Endothelial cell of hepatic sinusoid (primary cell): Measurements from ENCODE around the gene AFF3.

Source experiments
- in situ Hi-C: cut with HindIII; loops from 2 replicates; pipeline ENCODE4 v1.10.0; 2017; ENCODE audit warnings: low sequenced_read_pairs

Gene AFF3

DNA sequence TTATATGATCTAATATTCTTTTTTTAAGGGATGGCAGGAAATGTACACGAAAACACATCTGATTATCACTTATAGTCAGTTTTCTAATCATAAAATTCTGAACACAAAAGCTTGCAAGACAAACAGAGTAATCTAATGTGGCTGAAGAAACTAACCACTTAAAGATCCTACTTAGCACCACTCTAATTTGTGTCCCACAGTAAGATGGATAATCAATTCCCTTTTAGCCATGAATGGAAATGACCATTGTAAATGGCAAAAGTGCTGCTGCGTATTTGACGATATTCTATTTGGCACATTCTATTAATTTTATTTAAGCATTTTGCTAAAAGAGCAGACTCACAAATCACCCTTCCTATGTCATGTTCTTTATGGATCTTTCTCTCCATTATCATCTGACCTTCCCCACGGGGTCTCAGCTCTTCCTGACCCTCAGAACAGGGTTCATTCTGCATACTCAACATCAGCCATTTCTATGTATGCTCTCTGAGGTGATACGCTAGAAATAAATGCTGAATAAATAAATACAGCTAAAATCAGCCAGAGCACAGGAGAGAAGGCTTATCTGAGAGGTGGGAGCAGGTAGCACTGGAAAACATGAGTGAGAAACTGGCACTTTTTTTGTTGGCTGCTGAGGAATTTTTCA, 295.8 kb downstream of the AFF3 start:
- in situ Hi-C loops: no loop called here

DNA sequence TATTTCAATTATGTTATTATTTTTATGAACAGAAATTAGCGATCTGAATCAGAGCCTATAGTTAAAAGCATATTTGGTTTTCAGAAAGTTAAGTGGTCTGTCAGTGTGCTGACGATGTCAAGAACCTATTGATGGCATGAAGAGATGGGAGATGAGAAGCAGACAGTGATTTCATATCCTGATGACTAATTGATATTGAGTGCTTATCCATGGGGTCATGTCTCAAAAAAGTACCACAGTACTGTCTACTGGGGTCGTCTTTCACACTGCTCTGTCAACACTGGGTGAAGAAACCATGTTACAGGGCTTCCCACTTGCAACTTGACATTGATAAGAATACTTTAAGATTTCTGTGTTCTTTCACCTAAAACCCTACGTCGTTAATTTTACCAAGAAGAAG, 297.1 kb downstream of the AFF3 start:
- in situ Hi-C loops: no loop called here

DNA sequence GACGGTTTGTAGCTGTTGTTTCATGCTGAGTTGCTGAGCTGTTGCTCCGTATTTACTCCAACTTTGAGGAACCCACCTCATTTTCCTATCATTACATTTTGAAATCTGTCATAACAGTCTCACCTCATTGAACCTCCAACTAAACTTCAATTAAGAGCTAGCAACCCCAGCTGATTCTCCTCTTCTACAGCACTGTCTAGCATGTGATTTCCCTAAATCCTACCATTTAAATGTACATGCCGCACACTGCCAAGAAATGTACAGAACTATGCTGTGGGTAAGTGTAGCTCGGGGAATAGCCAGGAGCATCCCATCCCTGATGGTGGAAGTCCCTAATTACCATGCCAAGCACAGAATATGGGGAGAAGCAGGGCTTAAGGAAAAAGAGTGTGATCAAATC, 299.9 kb downstream of the AFF3 start:
- in situ Hi-C loops: loop anchor here (5.0 kb wide), 1 partner anchor 60 kb away; no protein-coding TSS in a partner anchor

DNA sequence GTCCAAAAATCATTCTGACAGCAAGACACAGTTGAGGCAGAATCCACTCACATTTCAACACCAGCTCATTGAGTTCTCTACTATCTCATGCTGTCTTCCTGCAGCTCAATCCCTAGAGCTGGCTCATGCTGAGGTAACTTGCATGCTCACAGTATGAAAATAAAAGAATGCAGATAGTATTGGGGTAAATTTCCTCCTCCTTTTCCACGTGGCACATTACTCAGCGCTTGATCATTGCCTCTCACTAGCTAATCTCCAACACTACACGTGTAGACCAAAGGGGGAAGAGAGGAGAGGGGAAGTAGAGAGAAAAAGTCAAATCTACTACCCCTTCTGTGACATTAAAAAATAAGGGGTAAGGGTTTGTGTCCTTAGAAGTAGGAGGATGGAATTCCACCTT, 300.6 kb downstream of the AFF3 start:
- in situ Hi-C loops: loop anchor here (5.0 kb wide), 1 partner anchor 61 kb away; no protein-coding TSS in a partner anchor

DNA sequence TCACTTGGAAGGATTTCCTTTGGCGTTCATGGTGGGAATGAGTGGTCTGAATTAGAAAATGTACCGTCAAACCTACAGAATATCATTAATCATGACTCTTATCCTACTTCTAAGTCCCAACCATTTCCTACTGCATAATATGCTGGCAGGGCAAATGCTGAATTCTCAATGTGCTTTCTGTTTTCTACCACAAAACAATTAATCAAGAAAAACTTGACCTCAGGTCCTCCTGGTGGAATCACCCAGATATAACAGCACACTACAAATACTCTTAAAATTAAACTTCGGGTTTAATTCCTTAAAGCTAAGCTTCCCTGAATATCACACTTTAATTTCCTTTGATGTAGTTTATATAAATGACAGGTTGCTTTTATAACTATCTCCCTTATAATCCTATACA, 301.6 kb downstream of the AFF3 start:
- in situ Hi-C loops: loop anchor here (5.0 kb wide), 1 partner anchor 61 kb away; no protein-coding TSS in a partner anchor

DNA sequence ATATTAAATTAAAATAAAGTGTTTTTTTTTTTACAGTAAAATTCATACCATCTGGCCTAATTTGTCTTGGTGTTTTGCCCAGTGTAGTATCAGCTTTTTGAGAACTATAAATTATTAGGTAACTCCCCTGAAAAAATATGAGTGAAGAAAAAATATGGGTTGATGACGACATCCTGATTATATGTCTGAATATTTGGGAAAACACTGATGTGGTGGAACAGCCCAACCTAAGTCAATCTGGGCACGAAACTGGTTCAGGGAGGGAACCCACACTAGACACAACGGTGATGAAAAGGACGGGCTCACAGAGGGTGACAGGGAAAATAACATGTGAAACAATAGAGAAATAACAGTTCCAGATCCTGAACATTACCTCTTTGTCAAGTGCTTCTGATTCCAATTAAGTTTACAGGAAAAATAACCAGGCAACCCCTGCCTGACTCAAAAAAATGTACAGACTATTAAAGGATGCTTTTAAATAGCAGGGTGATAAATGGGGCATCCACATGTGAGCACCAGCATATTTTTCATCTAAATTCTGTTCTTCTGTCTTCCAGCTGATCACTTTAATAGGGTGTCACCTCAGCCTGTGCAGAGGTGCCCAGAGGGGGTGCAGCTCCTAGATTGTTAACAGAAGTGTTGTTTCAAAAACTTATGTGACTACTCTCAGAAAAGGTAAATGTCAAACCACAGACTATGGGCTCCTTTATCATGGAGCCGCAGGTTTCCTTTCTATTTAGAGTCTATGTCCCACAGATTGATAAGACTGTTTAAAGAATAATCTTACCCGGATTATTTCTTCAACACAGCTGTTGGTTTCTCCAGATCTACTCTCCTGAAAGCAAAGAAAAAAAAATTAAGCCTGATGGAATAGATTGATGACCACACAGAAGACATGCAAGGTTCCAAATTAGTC, 305.4 kb downstream of the AFF3 start:
- in situ Hi-C loops: no loop called here

DNA sequence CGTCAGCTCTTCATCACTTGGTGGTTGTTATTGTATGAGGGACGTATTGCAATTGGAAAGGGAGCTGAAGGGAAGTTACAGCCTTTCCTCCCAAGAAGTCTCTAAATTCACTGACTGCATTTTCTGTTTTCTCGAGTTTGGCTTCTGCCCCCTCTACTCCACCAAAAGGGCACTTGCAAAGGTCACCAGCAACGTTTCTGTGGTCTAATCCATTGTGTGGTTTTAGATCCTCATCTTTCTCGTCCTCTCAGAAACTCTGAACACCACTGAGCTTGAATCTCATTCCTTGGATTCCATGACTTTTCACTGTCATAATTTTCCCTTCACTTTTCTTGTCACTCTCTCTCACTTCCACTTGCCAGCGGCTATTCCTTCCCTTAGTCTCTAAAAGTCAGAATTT, 308.0 kb downstream of the AFF3 start:
- in situ Hi-C loops: no loop called here

DNA sequence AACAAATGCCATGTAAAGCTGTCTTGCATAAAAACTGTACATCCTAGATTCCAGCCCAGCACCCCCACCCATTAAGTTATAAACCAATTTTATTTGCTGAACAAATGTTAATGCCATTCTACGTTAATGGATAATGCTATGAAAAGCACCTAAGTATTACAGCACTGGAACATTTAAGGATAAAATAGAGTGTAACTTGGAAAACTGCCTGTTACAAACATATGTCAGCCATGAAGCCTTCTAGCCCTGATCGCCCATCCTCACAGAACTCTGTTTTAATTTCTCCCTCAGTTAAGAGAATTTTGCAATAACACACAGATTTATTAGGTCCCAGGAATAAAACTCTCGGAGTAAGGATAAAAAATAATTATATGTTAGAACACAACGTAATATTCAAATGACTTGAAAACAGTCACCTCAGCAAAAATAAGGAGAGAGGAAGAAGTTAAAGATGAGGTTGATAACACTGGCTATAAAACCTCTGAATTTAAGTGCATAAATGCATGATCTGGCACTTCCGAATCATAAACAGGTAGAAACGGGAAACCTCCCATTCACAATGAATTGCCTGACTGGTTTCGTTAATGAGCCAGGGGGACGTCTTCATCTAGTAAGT, 308.7 kb downstream of the AFF3 start:
- in situ Hi-C loops: no loop called here

DNA sequence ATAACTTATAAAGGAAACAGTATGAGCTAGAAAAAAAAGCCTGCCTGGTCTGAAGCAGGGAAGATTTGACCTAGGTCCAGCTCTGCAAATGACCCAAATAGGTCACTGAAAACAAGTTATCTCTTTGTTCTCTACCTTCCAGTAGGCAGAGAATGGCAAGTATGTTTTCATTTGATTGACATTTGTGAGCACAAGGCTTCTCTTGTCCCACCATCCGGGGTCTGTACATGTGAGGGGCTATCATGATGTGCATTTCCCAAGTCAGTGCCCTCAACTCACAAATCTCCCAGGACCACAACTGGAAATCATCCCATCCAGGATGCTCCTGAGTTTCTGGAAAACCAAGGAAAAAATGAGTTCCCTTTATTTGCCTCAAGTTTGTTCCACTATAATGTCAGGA, 309.5 kb downstream of the AFF3 start:
- in situ Hi-C loops: no loop called here

DNA sequence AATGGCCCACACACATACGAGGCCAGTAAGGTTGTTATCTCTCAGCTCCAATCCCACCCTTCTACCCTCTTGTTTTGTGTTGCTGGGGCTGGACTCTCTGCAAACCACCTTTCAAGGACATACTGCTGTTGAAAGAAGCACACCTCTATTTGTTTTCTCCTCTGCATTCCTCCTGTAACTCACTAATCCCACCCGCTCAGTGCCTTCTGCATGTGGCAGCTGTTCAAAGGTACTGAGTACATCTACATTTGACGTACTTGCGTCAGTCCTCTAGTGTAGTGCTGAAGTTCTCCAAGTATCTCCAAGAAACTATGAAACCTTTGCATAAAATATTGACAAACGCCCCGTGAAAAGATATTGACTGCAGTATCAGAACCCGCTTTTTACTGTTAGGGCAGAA, 310.6 kb downstream of the AFF3 start:
- in situ Hi-C loops: no loop called here

DNA sequence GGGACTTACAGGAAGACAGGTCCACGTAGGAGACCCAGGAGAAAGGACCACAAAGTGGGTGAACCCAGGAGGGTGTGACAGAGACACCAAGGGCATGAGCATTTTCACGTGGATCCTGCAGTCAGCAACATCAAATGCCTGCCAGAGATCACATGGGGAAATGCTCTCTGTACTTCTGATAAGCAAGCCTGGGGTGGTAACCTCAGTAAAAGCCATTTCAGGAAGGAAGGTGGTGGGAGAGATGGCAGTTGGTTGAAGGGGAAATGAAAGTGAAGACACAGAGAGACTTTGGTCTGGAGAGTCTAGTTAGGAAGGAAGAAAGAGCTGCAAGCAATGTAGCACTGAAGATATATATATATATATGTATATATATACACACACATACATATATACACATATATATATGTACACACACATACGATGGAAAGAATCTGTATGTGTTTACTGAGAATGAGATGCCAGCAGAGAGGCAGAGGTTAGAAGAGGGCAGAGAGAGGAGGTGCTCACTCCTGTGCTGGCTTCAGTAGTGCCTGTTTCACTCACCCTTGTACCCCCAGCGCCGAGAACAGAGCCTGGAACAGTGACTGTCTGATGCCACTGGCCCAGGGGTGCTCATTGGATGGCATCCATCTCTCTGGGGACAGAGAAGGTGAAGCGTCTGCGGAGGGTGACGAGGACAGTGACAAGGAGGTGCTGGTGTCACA, 314.9 kb downstream of the AFF3 start:
- in situ Hi-C loops: no loop called here

DNA sequence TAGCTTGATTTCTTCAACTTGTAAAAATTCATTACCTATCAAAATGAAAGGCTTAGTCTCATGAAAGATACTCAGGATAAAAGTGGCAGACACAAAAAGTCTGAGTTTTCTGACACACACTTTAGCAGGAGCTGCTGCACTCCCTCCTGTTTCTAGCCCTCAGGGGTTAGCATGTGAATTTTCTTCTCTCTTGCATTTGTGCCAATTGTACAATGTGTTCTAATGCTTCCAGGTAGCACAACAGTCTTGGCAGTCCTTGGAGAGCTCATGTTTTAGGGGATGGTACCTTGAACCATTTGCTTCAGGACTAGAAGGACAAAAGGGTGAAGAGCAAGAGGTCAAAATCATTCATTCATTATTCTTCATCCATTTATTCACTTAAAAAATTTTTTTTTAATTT, 316.8 kb downstream of the AFF3 start:
- in situ Hi-C loops: no loop called here

DNA sequence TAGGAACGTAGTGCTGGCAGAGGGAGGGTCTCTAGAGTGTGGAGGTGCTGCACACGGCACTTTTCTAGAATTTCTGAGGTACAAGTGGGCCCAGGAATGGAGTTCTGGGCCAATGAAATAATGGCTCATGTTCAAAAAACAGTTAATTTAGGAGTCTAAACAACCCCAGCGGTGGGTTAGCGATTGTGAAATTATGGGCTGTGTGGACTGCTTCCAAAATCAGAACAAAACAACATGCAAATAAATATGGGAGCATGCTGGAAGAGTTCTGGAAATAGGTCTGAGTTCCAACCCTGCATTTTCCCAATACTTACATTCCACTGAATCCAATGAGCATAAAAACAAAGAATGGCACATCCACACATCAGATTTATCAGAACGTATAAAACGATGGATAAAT, 317.6 kb downstream of the AFF3 start:
- in situ Hi-C loops: no loop called here

DNA sequence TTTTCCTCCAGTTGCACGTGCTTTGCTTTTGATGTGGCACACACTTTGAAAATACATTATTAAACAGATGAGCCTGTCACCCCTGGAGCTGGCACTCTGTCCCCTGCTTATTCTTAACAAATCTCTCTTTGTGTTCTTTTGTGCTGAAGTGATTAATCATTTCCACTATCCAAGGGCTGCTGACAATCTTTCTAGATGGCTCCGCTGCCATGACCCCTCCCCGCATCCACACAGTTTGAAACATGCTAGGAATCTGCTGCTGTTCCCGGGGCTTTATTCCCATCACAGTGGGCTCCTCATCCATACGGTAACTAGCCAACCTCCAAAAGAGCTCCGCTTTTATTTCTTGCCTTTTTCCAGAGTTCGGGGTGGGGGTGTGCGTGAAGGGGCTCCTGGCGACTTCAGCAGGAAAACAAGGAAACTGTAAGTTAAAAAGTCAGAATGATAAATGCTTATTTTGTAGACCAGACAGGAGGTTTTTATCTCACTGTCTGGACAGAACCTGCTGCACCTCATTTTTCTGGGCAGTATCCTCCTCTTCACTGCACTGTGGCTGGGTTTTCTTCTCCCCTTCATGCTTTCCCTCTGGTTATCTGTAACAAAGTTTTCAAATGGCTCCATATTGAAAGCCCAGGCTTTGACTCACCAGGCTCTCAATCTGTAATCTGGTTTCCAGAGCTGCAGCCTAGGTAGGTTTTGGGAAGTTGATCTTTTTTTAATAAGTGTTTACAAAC, 319.7 kb downstream of the AFF3 start:
- in situ Hi-C loops: no loop called here

DNA sequence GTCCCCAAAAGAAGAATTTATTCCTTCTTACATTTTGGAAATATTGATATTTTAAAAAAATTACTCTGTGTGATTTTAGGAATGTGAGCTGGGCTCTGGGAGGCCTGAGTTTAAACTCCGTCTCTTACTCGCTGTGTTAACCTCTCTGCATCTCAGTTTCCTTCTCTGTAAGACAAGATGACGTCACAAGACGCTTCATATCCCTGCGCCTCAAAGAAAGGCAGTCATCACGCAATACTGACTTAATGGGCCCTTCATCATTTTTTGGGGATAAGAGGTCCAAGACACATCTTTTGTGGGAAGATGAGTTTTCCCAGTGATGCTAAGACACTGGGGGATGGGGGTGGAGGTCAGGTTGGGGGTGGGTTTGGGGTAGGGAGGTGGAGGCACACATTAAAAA, 320.4 kb downstream of the AFF3 start:
- in situ Hi-C loops: no loop called here

DNA sequence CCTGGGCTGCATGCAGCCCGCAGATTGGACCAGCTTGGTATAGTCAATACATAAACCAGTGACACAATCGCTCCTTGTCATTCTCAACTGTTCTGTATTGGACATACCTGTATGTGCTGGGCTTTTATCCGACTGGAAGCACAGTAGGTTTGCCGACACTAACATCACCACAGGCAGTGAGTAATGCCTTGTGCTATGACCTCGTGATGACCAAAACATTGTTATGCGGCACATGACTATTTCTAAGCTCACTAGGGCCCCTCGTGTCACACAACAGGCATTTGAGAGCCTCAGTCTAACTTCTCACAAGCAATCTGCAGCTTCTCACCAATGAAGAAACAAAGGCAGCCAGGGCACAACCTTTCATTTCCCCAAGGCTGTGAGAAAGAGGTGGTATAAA, 320.8 kb downstream of the AFF3 start:
- in situ Hi-C loops: no loop called here

DNA sequence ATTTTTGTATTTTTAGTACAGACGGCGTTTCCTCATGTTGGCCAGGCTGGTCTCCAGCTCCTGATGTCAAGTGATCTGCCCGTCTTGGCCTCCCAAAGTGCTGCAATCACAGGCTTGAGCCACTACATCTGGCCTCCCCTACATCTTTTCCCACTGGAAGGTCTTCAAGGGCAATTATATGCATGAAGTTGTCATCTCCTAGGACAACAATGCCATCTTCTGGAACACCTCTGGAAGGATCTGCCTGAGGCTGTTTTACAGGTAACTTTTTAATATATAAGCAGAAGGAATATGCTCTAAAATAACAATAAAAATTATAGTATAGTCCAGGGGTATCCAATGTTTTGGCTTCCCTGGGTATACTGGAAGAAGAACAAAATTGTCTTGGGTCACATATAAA, 321.4 kb downstream of the AFF3 start:
- in situ Hi-C loops: no loop called here

DNA sequence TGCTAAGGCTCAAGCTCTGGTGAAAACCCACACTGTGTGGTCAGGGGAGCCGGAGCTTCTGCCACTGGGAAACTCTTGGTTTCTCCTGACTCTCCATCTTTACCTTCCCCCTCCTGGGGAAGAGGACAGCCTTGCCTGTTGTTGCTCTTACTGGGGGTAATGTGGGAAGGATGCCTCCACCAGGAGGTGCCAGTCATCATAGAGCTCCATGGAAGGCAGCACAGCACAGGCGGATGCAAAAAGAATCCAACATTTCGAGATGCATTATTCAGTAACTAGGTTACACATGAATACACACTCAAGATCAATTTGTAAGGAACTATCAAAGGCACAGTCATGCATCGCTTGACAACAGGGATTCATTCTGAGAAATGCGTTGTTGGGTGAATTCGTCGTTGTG, 322.6 kb downstream of the AFF3 start:
- in situ Hi-C loops: no loop called here

DNA sequence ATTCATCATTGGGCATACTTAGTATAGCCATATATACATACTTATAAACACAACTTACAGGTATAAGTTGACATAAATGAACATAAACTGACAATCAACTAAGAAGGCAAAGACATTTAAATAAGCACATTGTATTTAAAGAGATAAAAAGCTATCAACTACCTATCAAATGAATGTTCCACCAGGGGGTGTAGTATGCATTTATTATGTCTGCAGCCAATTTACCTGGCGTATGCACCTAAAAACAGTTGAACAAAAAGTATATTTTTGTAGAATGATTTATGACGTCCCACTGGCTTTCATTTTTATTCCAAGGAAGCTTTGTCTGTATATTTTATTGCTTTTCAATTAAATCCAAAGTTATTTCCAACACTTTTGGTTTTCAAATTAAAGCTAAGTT, 323.5 kb downstream of the AFF3 start:
- in situ Hi-C loops: no loop called here

DNA sequence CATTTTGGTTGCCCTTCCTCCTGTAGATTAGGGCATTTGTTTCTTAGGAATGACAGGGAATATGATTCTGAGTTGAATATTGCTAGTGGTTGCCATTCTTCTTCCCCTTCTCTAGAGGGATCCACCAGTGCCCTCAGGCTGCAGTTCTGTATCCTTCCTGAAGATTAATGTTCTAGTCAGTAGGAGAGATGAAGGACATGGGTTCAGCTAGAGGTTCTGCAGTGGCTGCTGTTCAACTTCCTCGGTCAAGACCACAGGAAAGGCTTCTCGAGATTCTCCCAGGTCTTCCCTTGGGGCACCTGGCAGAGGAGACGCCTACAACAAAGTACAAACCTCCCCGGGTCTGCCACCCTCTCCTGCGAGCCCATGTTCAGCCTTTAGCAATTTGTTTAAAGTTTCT, 325.5 kb downstream of the AFF3 start:
- in situ Hi-C loops: no loop called here

DNA sequence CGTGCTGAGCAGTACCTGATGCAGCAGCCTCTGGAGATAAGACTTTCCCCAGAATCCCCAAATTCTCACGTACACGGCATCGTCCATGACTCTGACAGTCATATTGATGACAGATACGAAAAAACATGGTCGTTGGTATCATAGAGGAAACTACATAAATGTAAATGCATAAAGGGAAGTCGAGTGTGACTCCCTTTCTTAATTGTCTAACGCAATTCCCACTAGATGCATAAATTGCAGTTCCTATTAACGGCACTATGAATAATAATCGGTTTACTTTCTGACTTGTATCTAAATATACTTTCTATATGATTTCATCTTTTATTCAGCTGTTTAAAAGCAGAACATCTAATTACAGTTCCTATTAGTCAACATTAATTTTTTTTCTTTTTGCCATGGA, 330.0 kb downstream of the AFF3 start:
- in situ Hi-C loops: no loop called here
